ENCODE results near the gene P3H4.

The P3H4 gene

GRCh38 chr17:41754066-41754465 is 57.7 kb downstream of the P3H4 start:
- DNase-seq (ENCODE audit: insufficient read length): no peak
- FAIRE-seq: no peak
- TF ChIP-seq POLR2AphosphoS5 (IDR thresholded peaks at IDR 0.05; ENCODE audit: low read depth, low read length) (no peak), TAF1 (IDR thresholded peaks at IDR 0.05; ENCODE audit: borderline replicate concordance, low read depth, low read length) (no peak), POLR2A (IDR thresholded peaks at IDR 0.05; ENCODE audit: low read depth, low read length) (no peak)

All from GM12892 (cell line).